ENCODE data around the gene HOXB9.
A peak's percentile ranks its signal among the peaks of the same experiment; 100 is the strongest.

Gene HOXB9

DNA sequence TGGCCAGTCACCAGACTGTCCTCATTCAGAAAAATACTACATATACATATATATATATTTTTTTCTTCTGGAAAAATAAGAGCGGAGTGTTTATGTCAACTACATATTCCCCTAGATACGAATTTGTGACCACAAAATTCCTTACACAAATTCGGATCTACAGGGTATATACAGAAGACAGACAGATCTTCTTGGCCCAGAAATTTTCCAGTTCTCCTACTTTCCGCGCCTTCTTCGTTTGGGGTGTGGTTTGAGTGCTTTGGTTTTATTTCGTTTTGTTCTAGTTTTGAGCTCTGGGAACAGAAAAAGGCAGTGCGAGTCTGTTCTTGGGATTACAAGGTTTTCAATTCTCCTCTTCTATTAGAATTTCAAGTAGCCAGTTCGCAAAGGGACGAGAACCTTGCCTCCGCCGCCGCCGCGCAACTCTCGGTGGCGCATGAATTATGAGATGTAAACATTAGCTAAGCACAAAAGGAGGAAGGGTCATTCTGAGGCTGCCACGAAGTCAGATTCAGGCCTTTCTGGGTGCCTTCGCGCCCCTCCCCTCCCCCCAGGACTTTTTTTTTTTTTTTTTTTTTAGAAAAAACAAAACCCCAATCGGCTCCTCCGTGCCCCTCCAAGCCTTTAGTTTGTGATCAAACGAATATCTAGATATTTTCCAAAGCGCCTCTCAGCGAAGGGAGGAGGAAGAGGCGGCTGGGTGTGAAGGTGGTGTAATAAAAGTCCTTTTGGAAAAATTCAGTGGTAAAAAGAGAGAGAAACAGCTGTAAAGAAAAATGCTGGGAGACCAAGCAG lies 46.2 kb downstream of the HOXB9 start:
- no peak for DNase-seq

DNA sequence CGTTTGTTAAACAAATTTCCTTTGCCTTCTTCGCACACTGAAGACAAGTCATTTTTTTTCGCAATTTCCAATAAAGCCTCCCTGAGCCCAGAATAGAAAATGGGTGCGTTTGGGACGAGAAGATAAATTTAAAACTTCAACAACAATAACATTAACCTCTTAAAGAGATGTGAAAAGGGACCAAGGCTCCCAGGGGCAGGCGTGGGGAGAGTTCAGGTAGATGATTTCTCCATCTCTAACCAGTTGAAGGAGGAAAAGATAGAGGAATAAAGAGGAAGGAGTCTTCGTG lies 46.7 kb downstream of the HOXB9 start:
- DNase-seq: no peak

DNA sequence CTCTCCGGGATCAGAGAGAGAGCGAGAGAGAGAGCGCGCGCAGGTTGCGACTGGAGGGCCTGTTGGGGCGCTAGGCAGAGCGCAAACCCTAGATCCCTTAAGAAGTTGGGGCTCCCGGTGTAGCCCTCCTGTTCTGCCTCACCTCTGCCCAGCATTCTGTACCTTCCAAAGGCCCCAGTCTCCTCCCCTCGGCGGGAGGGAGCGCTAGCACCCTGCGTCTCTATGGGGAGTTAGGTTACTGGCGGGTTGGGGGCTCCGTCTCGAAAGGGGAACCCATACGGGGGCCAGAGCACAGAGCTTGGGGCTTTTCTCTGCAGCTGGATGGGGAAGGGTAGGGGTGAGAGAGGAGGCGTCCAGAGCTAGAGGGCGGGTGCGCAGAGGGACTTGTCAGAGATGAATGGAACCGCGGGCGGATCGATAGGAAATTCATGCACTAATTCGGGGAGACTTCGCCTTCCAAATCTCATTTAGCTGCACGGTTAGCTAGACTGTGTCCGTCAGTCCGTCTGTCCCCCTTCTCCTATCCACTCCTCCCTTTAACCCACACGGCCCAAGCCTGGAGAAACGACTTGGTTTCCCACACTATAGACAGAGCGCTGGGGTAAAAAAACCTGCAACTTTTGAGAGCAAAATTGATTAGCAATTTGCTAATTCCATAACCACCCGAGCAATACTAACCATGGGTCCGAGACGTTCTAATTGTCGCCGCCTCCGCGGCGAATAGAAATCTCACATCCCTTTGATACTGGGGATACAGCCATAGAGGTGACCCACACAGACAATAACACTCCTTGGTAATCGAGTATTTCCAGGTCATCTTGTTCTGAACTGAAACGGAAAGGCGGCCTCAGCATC lies 47.3 kb downstream of the HOXB9 start:
- peak; percentile 82 for DNase-seq

DNA sequence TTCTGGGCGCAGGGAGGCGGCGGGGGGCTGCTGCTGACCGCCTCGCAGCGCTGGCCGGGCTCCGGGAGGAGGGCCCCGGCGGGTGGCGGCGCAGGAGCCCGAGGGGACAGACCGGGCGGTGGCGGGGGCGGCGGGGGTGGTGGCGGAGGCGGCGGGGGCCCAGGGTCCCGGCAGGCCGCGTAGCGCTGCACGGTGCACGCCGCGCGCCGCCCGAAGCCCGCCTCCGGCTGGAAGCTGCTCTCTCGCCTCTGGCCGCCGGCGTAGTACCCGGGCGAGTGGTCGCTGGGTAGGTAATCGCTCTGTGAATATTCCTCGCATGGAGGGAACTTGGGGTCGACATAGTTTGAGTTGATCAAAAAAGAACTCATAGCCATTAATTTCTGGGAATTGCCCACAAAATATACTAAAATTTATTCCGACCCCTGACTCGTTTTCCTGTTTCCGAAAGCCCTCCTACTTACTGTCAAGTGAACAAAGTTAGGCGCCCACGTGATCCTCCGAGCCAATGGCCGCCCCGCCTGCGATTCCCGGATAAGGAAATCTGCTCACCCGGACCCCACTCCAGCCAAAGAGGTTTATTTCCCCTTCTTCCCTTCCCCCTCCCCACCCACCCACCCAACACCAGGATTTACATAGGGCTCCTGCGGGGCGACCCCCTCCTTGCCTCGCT lies 48.1 kb downstream of the HOXB9 start, which contains the start of gene HOXB4:
Gene HOXB4 (minus strand): TSS at position 405 of the 670 bp plus-strand sequence. CDS start 31 bp downstream, at position 374.
- DNase-seq: no peak

DNA sequence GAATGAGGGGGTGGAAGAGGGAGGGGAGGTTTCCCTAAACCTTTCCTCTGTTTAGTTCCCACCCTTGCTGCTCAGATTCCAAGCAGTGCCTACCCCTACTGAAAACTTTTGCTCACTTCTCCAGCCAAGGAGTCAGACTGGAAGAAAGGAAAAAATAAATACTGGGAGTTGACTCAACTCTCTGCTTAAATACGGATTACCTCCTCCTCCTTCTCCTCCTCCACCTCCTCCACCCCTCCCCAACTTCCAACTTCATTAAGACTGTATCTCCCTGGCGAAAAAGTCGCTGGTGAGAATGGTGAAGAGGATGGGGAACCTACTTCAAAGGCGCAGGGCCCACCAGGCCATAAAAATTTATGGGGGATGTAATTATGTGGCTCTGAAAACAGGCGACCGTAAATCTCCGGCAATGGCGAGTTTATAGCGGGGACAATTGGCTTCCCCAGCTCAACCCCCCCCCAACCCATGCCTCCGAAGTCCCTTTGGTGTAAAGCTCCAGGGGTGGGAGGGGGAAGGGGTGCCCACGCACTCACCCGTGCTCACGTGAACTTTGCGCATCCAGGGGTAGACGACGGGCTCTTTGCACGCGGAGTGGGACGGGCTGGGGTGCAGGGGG lies 48.7 kb downstream of the HOXB9 start:
- DNase-seq: no peak

DNA sequence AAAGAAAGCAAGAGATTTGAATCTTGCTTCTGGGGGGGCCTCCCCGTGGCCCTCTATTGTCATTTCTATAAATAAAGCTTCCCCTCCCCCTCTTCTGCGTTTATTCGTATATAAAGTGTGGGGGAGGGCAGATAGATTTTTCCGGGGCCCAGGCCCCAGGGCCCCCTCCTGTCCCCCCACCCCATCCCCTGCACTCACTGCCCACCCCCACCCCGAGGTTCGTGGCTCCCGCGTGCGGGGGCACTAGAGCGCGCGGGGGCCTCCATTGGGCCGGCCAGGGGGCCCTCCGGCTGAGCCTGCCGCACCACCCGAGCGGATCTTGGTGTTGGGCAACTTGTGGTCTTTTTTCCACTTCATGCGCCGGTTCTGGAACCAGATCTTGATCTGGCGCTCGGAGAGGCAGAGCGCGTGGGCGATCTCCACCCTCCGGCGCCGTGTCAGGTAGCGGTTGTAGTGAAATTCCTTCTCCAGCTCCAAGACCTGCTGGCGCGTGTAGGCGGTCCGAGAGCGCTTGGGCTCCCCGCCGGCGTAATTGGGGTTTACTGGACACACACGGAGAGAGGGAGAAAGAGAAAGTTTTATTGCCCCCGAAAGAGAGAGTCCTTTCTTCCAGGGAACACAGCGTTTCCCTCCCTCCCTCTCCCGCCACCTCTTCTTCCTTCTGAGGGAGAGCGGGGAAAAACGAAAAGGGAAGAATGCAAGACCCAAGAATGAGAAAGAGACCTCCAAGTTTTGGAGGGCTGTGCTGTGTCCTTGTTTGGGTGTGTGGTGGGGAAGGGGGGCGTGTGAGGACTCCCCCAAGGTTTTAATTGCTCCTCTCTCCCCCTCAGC lies 49.5 kb downstream of the HOXB9 start:
- DNase-seq: no peak

DNA sequence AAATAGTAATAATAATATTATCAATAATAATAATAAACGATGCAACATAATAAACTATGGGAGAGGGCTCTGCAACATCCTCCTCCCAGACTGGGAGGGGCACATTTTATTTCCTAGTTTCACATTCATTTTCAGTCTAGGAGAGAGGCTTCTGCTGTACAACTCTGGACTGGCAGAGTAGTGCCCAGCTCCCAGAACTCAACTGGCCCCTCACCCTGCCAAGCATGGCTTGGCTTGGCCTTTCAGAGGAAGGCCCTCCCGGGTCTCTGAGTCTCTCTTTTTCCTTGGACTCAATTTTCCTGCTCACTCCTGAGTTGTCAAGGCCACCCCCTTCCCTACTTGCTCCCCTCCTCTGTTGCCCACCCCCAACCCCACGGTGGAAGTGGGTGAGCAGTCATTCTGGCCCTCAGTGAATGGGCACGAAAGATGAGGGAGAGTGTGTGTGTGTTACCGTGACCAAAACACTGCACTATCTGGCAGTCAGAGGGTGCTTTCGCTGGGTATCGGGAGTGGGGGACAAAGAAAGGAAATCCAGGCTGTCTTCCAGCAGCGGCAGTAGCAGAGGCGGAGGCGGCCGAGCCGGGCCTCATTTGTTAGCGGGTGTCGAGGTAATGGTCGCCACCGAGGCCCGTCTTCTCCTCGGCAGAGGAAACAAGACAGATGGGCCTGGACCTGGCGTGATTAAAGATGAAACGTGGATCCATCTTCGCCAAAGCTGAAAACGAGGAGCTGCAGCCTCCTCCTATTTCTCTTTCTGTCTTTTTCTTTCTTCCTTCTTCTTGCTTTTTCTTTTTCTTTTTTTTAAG lies 50.3 kb downstream of the HOXB9 start:
- DNase-seq: no peak

DNA sequence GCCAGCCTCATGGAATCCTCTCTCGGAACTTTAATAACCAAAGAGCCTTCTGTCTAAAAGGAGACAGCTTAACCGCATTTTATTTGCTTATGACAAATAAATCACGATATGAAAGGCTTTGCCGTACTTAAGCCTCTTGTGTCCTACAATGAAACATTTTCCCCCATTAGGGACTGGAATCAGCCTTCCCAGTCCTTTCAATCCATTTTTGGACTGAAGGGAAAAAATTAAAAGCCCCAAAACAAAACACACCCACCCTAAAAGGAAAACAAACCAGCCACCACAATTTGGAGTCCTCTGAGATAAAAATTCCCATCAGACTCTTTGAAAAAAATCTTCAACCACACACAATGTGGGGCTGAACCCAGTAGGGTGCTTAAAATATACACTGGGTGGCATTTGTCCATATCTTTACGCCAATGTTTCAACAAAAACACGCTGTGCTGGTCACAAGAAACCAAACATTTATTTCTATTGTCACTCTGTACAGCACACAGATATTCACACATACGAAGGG lies 51.0 kb downstream of the HOXB9 start:
- no peak for DNase-seq

DNA sequence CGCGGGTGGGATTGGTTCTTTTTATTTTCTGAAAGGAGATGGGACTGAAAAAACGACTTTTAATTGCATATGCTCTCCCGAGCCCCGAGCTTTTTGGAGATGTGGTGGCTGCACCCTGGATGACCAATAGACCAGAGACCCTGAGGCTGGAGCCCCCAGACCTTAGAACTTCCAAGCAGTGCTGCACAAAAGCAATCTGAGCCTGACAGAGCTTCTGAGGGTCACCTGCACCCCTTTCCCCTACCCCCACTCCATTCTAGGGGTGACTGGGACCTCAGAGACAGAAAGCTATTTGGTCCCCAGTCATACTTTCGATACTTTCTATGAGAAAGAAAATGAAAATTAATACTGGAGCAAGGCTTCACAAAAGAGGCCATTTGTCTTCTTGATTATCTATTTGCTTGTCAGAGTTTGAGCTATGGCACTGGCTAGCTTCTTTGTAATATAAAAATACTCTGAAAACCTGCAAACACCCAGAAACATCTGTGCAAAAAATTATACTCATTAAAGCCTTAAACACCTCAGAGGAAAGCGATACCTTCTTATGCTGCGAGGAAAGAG lies 51.6 kb downstream of the HOXB9 start:
- no peak for DNase-seq

DNA sequence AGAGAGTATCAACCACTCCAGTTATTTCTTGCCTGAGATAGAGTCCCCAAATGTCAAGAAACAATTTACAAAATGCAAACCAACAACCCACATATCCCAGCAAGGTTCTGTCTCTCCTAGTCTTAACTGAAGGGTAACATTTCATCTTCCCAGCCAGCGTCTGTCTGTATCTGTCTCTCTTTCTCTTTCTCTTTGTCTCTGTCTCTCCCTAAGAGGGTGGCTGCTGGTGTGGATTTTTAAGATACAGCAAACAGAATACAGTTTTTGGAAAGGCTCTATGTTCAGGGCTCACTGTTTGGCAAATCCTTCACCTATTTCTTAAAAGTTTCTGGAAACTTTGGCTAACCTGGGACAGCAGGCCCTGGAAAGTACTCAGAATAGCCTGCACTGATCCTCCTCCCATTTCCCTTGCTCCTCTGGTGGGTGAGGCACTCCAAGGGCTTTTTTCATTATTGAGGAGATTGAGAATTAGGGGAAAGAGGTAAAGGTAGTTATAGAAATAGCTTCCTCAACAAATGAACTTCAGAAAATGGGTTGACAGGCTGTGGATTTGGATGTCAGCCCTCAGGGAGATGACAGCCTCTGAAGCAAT lies 54.2 kb downstream of the HOXB9 start:
- no peak for DNase-seq

Measured in activated CD8-positive, alpha-beta memory T cell treated with anti-CD3 and anti-CD28 coated beads for 24 hours (primary cell).